Ovary (tissue), 9 donors: Measurements from ENCODE around the gene DIPK1B. TPM values are rescaled to one million over a fixed set of nuclear protein-coding genes. Genes with fewer than 3 reads are reported as not detected.

Source experiments
- DNase-seq, 5 donors: peaks; one replicate each; pipeline ENCODE4 v3.0.0-alpha.2; 2019 to 2020
- H3K27ac ChIP-seq, 2 donors: fragments of 200-600 bp; one replicate each; pipeline versions ENCODE4 v1.5.1 to v1.8.0; 2019 to 2022
- H3K27me3 ChIP-seq: fragments of 200-600 bp; one replicate; pipeline ENCODE4 v1.8.0; 2022
- H3K36me3 ChIP-seq: fragments of 200-600 bp; sonication (generic); one replicate; pipeline ENCODE4 v1.5.1; 2019
- H3K4me1 ChIP-seq: one replicate; pipeline ENCODE4 v1.8.1; 2013; ENCODE audit warnings: mild to moderate bottlenecking, moderate library complexity; ENCODE audit not compliant: insufficient read depth
- H3K4me3 ChIP-seq: fragments of 200-600 bp; sonication (generic); one replicate; pipeline ENCODE4 v1.5.1; 2017
- H3K9me3 ChIP-seq, 2 donors: fragments of 200-600 bp in 1 of 2; sonication (generic) in 1 of 2; one replicate each; pipeline versions ENCODE4 v1.5.1 to v1.8.1; 2013 to 2019; ENCODE audit warnings: mild to moderate bottlenecking in 1 of 2, moderate library complexity in 1 of 2
- CTCF ChIP-seq, 3 donors: fragments of 450-650 bp in 2 of 3; fragments of 200-600 bp in 1 of 3; IDR thresholded peaks; one replicate each; pipeline versions ENCODE4 v1.5.1 to v1.8.0; 2016 to 2022; ENCODE audit warnings: antibody characterized with exemption in 3 of 3, mild to moderate bottlenecking in 1 of 3
- EP300 ChIP-seq: sonication (generic); formaldehyde crosslinking; IDR thresholded peaks from one replicate; pipeline ENCODE4 v1.6.1; 2017; ENCODE audit warnings: antibody characterized with exemption
- POLR2A ChIP-seq: fragments of 450-650 bp; IDR thresholded peaks from one replicate; pipeline ENCODE4 v1.6.1; 2017; ENCODE audit warnings: antibody characterized with exemption, mild to moderate bottlenecking, moderate library complexity
- WGBS, 3 donors: extraction: QIAGEN DNeasy Blood & Tissue Kit in 1 of 3; methylation state at CpG; one replicate each; pipeline versions ENCODE4 v1.1.5 to v1.1.7; 2013 to 2017; 5-methylcytosine and 5-hydroxymethylcytosine counted together
- intact Hi-C, 4 donors: fragments of 100-400 bp; cut with DNase I; formaldehyde crosslinking; loops; one replicate each; pipeline versions ENCODE4 v1.11.0 to v1.15.1; 2022 to 2023
- polyA plus RNA-seq, 2 donors: library from polyadenylated mRNA; stranded (reverse); fragments of 200-250 nt in 1 of 2; fragments of 350-450 nt in 1 of 2; fragmentation: Illumina TruSeq in 1 of 2; extraction: RNeasy Lipid Tissue Mini Kit (QIAGEN cat#74804) in 1 of 2; gene quantifications; one replicate each; pipeline ENCODE4 v1.2.3, GENCODE V29; 2013 to 2014
- total RNA-seq, 7 donors: library from RNA; depleted of rRNA in 2 of 7; stranded (reverse); fragments of >200 nt in 2 of 7; fragmentation: NEBNext Ultra II Directional in 3 of 7; extraction: Animal tissue kit (Norgen Biotek cat#: 25700) in 3 of 7; gene quantifications; one replicate each; pipeline versions ENCODE4 v1.1.0 to v1.2.4, GENCODE V29; 2016 to 2023
- donor health status: DM: no; HTN: no; CAD: no; lungs with moderate emphysema.
- donor health status: DM: no; HTN: no; CAD: no.
- donor health status: Bipolar disorder and iron deficiency.
- donor health status: DM: yes; HTN: yes; CAD: no.
- donor health status: DM: no; HTN: no; CAD: no.
- donor health status: DM: yes; HTN: yes; CAD: no.

The DIPK1B gene
- total and polyA plus RNA-seq, 9 donors, result 2.9 to 23.4 (median 13.1) TPM

- no peaks in the 10 kb centered on the region for H3K27me3 ChIP-seq
- intact Hi-C loops, result no loop called here
- H3K9me3 ChIP-seq, result no peaks in the 10 kb centered on the region
- H3K36me3 ChIP-seq, result no peaks in the 10 kb centered on the region
- WGBS, 3 donors, result 85 to 91% (median 86%) methylated on average over 16 of the region's 16 CpGs
- no peak overlapping the region for H3K4me3 ChIP-seq
- no peak for TF ChIP-seq EP300
- no peak for TF ChIP-seq CTCF (IDR thresholded peaks at IDR 0.05)
- no peak for TF ChIP-seq POLR2A
- no peak for DNase-seq
- no peak overlapping the region for H3K27ac ChIP-seq
- H3K4me1 ChIP-seq, result no peaks in the 10 kb centered on the region
These were observed 29.1 kb upstream of the DIPK1B start for GRCh38 chr9:136683173-136683745.

GRCh38 chr9:136683755-136684154, 28.6 kb upstream of the DIPK1B start:
- H3K36me3 ChIP-seq, result no peaks in the 10 kb centered on the region
- no peak overlapping the region for H3K4me3 ChIP-seq
- no peak overlapping the region for H3K27ac ChIP-seq
- intact Hi-C loops, result no loop called here
- H3K4me1 ChIP-seq, result no peaks in the 10 kb centered on the region
- no peak for DNase-seq
- H3K9me3 ChIP-seq, result no peaks in the 10 kb centered on the region
- 90 to 94% (median 94%) methylated on average over 13 to 14 of the region's 14 CpGs for WGBS, 3 donors
- H3K27me3 ChIP-seq, result no peaks in the 10 kb centered on the region
- TF ChIP-seq EP300, result no peak

- no peak for TF ChIP-seq EP300
- no peak for TF ChIP-seq POLR2A
- no peak for TF ChIP-seq CTCF (IDR thresholded peaks at IDR 0.05)
- H3K27me3 ChIP-seq, result no peaks in the 10 kb centered on the region
- H3K27ac ChIP-seq, result no peak overlapping the region
- no peaks in the 10 kb centered on the region for H3K9me3 ChIP-seq
- WGBS, 3 donors, result 83 to 85% (median 83%) methylated on average over 15 of the region's 15 CpGs
- intact Hi-C loops, result no loop called here
- no peaks in the 10 kb centered on the region for H3K36me3 ChIP-seq
- peak in 1 of 5 donors; percentile 31 for DNase-seq
- H3K4me1 ChIP-seq, result no peaks in the 10 kb centered on the region
- no peak overlapping the region for H3K4me3 ChIP-seq
These were observed 28.0 kb upstream of the DIPK1B start for GRCh38 chr9:136684339-136684738.

GRCh38 chr9:136684799-136685198, 27.6 kb upstream of the DIPK1B start:
- WGBS, 3 donors, result 86 to 90% (median 88%) methylated on average over 15 of the region's 15 CpGs
- Histone ChIP-seq H3K4me3 (no peak overlapping the region), H3K27ac (no peak overlapping the region), H3K27me3 (no peaks in the 10 kb centered on the region), H3K4me1 (no peaks in the 10 kb centered on the region), H3K9me3 (no peaks in the 10 kb centered on the region), H3K36me3 (no peaks in the 10 kb centered on the region)
- no peak for TF ChIP-seq POLR2A
- TF ChIP-seq EP300, result no peak
- TF ChIP-seq CTCF (IDR thresholded peaks at IDR 0.05), result no peak
- DNase-seq, result peak in 1 of 5 donors; percentile 33
- intact Hi-C loops, result no loop called here

GRCh38 chr9:136685216-136685615, 27.2 kb upstream of the DIPK1B start:
- 86 to 92% (median 88%) methylated on average over 7 of the region's 7 CpGs for WGBS, 3 donors
- TF ChIP-seq EP300 (no peak), POLR2A (no peak), CTCF (IDR thresholded peaks at IDR 0.05) (no peak)
- intact Hi-C loops, result no loop called here
- H3K27me3 ChIP-seq, result no peaks in the 10 kb centered on the region
- H3K4me3 ChIP-seq, result no peak overlapping the region
- no peak for DNase-seq
- H3K4me1 ChIP-seq, result no peaks in the 10 kb centered on the region
- H3K9me3 ChIP-seq, result no peaks in the 10 kb centered on the region
- H3K27ac ChIP-seq, result no peak overlapping the region
- H3K36me3 ChIP-seq, result no peaks in the 10 kb centered on the region
